GM23338 (cell line): ENCODE results near the gene SLC36A1. TPM values are rescaled to one million over a fixed set of nuclear protein-coding genes. Genes with fewer than 3 reads are reported as not detected.
A peak's percentile ranks its signal among the peaks of the same experiment; 100 is the strongest.

Experiments
- ATAC-seq: fragments of 200-7000 bp; cut with Tn5 transposase; 3 replicates; pipeline ENCODE4 v1.9.1; 2020
- DNase-seq: peaks from one replicate; pipeline ENCODE4 v3.0.0-alpha.2; 2015; ENCODE audit warnings: low spot score
- H2AFZ ChIP-seq: fragments of 200-600 bp; sonication (generic); 2 replicates; pipeline ENCODE4 v1.8.0; 2016; ENCODE audit warnings: antibody characterized with exemption, mild to moderate bottlenecking, moderate library complexity
- H3F3A ChIP-seq: fragments of 200-600 bp; sonication (generic); replicated peaks from 2 replicates; pipeline ENCODE4 v1.8.0; 2017; ENCODE audit warnings: antibody characterized with exemption, mixed run types, low read depth
- H3K27ac ChIP-seq: fragments of 200-600 bp; sonication (generic); 2 replicates; pipeline ENCODE4 v1.6.1; 2016; ENCODE audit warnings: low read depth
- H3K27me3 ChIP-seq: fragments of 200-600 bp; sonication (generic); 2 replicates; pipeline ENCODE4 v1.8.0; 2016; ENCODE audit warnings: mild to moderate bottlenecking, mixed run types, moderate library complexity; ENCODE audit not compliant: insufficient read depth
- H3K36me3 ChIP-seq: fragments of 200-600 bp; sonication (generic); 2 replicates; pipeline ENCODE4 v1.8.0; 2016; ENCODE audit warnings: mild to moderate bottlenecking; ENCODE audit not compliant: insufficient read depth
- H3K4me1 ChIP-seq: fragments of 200-600 bp; sonication (generic); 2 replicates; pipeline ENCODE4 v1.8.0; 2016; ENCODE audit warnings: mild to moderate bottlenecking, moderate library complexity; ENCODE audit not compliant: insufficient read depth
- H3K4me2 ChIP-seq: fragments of 200-600 bp; sonication (generic); 2 replicates; pipeline ENCODE4 v1.7.1; 2017; ENCODE audit warnings: mixed run types
- H3K4me3 ChIP-seq: fragments of 200-600 bp; sonication (generic); 2 replicates; pipeline ENCODE4 v1.6.1; 2016; ENCODE audit warnings: mixed run types
- H3K79me2 ChIP-seq: fragments of 200-600 bp; sonication (generic); replicated peaks from 2 replicates; pipeline ENCODE4 v1.8.0; 2017; ENCODE audit warnings: mild to moderate bottlenecking; ENCODE audit not compliant: insufficient read depth
- H3K9me2 ChIP-seq: fragments of 200-600 bp; sonication (generic); 2 replicates; pipeline ENCODE4 v1.8.0; 2017; ENCODE audit not compliant: insufficient read depth
- H4K20me1 ChIP-seq: fragments of 200-600 bp; sonication (generic); replicated peaks from 2 replicates; pipeline ENCODE4 v1.8.0; 2017; ENCODE audit warnings: mild to moderate bottlenecking; ENCODE audit not compliant: insufficient read depth
- H3K27ac Mint-ChIP-seq: 2 replicates; pipeline ENCODE4 v1.8.0; 2020; ENCODE audit warnings: inconsistent platforms, mild to moderate bottlenecking, moderate library complexity, mixed read lengths
- H3K27me3 Mint-ChIP-seq: 3 replicates; pipeline ENCODE4 v1.8.0; 2022; ENCODE audit warnings: low read depth, mild to moderate bottlenecking, moderate library complexity, mixed read lengths, inconsistent platforms; ENCODE audit not compliant: insufficient read depth, poor library complexity
- H3K36me3 Mint-ChIP-seq: 3 replicates; pipeline ENCODE4 v1.8.0; 2021; ENCODE audit warnings: low read depth, mild to moderate bottlenecking, inconsistent platforms, moderate library complexity, mixed read lengths
- H3K4me1 Mint-ChIP-seq: 3 replicates; pipeline ENCODE4 v1.8.0; 2020; ENCODE audit warnings: mild to moderate bottlenecking, inconsistent platforms, mixed read lengths
- H3K4me3 Mint-ChIP-seq: 3 replicates; pipeline ENCODE4 v1.8.0; 2021; ENCODE audit warnings: moderate library complexity, mild to moderate bottlenecking, inconsistent platforms, mixed read lengths
- H3K9me3 Mint-ChIP-seq: 3 replicates; pipeline ENCODE4 v1.8.0; 2020; ENCODE audit warnings: moderate library complexity, mild to moderate bottlenecking, inconsistent platforms, mixed read lengths
- CREB1 ChIP-seq: fragments of 250-450 bp; sonication (Bioruptor Pico); IDR thresholded peaks from 2 replicates; pipeline ENCODE4 v1.5.0; 2020; ENCODE audit warnings: low read depth, mild to moderate bottlenecking, moderate library complexity
- ETS1 ChIP-seq: IDR thresholded peaks from 2 replicates; pipeline ENCODE4 v1.6.1; 2016; ENCODE audit warnings: antibody characterized with exemption
- EZH2 ChIP-seq: fragments of 200-600 bp; sonication (generic); IDR thresholded peaks from one replicate; pipeline ENCODE4 v1.8.0; 2017; ENCODE audit warnings: antibody characterized with exemption, mild to moderate bottlenecking, low read depth; ENCODE audit not compliant: unreplicated experiment
- EZH2phosphoT487 ChIP-seq: fragments of 200-600 bp; sonication (generic); IDR thresholded peaks from one replicate; pipeline ENCODE4 v1.8.1; 2018; ENCODE audit warnings: antibody characterized with exemption; ENCODE audit not compliant: unreplicated experiment
- JUNB ChIP-seq: IDR thresholded peaks from one replicate; pipeline ENCODE4 v1.6.1; 2016; ENCODE audit warnings: antibody characterized with exemption; ENCODE audit not compliant: unreplicated experiment
- NANOG ChIP-seq: IDR thresholded peaks from 2 replicates; pipeline ENCODE4 v1.6.1; 2016; ENCODE audit warnings: antibody characterized with exemption, borderline replicate concordance
- POLR2AphosphoS5 ChIP-seq: IDR thresholded peaks from 2 replicates; pipeline ENCODE4 v1.6.1; 2016; ENCODE audit warnings: antibody characterized with exemption, low read depth
- STAT1 ChIP-seq: IDR thresholded peaks from one replicate; pipeline ENCODE4 v1.6.1; 2016; ENCODE audit warnings: antibody characterized with exemption; ENCODE audit not compliant: unreplicated experiment
- ZNF114 ChIP-seq: fragments of 250-450 bp; sonication (Bioruptor Pico); IDR thresholded peaks from 2 replicates; pipeline ENCODE4 v1.5.0; 2020; ENCODE audit warnings: mild to moderate bottlenecking, moderate library complexity
- ZNF331 ChIP-seq: fragments of 250-450 bp; sonication (Bioruptor Pico); IDR thresholded peaks from 2 replicates; pipeline ENCODE4 v1.5.0; 2020; ENCODE audit warnings: low read depth, mild to moderate bottlenecking, moderate library complexity
- polyA plus RNA-seq: library from polyadenylated mRNA; unstranded; fragments of >200 nt; fragmentation: Nextera tagmentation; extraction: Ambion mirVana; gene quantifications from 2 replicates; pipeline ENCODE4 v1.2.1, GENCODE V29; 2016
- total RNA-seq: library from RNA; depleted of rRNA; stranded (reverse); fragments of >200 nt; shearing (Covaris generic); gene quantifications from 2 replicates; pipeline ENCODE4 v1.2.3, GENCODE V29; 2014
- TF ChIP-seq, protein P1 (sequence below): IDR thresholded peaks from one replicate; pipeline ENCODE4 v1.6.1; 2018; ENCODE audit warnings: antibody characterized with exemption; ENCODE audit not compliant: unreplicated experiment

The SLC36A1 gene
- total and polyA plus RNA-seq, 2 experiments from 2014 or later: 5.2 to 10.4 TPM

DNA sequence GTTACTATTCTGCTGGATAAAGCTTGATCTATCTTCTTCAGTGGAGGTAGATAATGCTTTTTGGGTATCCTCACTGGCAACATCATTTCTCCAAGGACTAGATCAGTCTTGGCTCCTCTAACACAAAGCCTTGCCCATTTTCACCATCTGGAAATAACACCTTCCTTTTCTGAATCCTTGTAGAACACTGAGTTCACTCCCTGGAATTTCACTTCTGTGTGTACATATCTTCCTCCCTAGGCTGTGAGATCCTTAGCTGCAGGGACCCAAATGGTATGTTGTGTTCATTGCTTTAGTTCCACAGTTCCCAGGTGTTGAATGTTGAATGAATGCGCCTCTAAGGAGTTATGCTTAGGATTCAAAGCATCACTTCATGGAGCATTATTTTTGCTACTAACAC, 16.7 kb upstream of the SLC36A1 start (continued):
- TF ChIP-seq CREB1 (CRISPR knock-in tag): no peak
- no peak for TF ChIP-seq ZNF114
- no peak for TF ChIP-seq ETS1
- no peak for TF ChIP-seq STAT1
- TF ChIP-seq ZNF331 (CRISPR knock-in tag): no peak
- no peak for TF ChIP-seq JUNB
- TF ChIP-seq EZH2: no peak
- TF ChIP-seq, protein P1, sequence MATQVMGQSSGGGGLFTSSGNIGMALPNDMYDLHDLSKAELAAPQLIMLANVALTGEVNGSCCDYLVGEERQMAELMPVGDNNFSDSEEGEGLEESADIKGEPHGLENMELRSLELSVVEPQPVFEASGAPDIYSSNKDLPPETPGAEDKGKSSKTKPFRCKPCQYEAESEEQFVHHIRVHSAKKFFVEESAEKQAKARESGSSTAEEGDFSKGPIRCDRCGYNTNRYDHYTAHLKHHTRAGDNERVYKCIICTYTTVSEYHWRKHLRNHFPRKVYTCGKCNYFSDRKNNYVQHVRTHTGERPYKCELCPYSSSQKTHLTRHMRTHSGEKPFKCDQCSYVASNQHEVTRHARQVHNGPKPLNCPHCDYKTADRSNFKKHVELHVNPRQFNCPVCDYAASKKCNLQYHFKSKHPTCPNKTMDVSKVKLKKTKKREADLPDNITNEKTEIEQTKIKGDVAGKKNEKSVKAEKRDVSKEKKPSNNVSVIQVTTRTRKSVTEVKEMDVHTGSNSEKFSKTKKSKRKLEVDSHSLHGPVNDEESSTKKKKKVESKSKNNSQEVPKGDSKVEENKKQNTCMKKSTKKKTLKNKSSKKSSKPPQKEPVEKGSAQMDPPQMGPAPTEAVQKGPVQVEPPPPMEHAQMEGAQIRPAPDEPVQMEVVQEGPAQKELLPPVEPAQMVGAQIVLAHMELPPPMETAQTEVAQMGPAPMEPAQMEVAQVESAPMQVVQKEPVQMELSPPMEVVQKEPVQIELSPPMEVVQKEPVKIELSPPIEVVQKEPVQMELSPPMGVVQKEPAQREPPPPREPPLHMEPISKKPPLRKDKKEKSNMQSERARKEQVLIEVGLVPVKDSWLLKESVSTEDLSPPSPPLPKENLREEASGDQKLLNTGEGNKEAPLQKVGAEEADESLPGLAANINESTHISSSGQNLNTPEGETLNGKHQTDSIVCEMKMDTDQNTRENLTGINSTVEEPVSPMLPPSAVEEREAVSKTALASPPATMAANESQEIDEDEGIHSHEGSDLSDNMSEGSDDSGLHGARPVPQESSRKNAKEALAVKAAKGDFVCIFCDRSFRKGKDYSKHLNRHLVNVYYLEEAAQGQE: no peak
- no peak for TF ChIP-seq NANOG
- TF ChIP-seq POLR2AphosphoS5: no peak
- no peak for TF ChIP-seq EZH2phosphoT487

DNA sequence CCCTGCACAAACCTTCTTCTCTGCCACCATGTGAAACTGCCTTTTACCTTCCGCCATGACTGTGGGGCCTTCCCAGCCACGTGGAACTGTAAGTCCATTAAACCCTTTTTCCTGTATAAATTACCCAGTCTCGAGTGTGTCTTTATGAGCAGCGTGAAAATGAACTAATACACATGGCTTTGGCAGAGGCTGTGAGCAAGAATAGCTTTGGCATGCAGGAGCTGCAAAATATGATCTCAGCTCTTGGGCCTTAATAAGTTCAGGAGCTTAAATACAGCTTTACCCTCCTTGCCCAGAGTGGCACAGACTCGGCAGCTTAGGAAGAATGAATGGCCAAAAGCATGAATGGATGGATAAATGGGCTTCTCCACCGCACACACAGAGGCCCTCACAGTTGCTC, 15.7 kb upstream of the SLC36A1 start:
- TF ChIP-seq CREB1 (CRISPR knock-in tag): no peak
- no peak for TF ChIP-seq ETS1
- H4K20me1 ChIP-seq: no peaks in the 10 kb centered on the region
- no peaks in the 10 kb centered on the region for H3K79me2 ChIP-seq
- H3K27ac Mint-ChIP-seq: no peak overlapping the region
- H3K4me1 Mint-ChIP-seq: peaks cover 4% of the 10 kb centered on the region; the same call in 2 of the 3 replicates
- H3K9me3 Mint-ChIP-seq: no peaks in the 10 kb centered on the region
- H3K36me3 Mint-ChIP-seq: no peaks in the 10 kb centered on the region
- no peaks in the 10 kb centered on the region for H3K4me1 ChIP-seq
- H3K9me2 ChIP-seq: no peaks in the 10 kb centered on the region
- no peak overlapping the region for H3K4me3 ChIP-seq
- no peak overlapping the region for H3K27ac ChIP-seq
- H3K36me3 ChIP-seq: no peaks in the 10 kb centered on the region
- DNase-seq (no peak), ATAC-seq (no peak)
- peak overlapping the region; percentile 28; the same call in 1 of the 2 replicates for H2AFZ ChIP-seq
- no peaks in the 10 kb centered on the region for H3F3A ChIP-seq
- no peaks in the 10 kb centered on the region for H3K27me3 Mint-ChIP-seq
- no peak overlapping the region for H3K4me3 Mint-ChIP-seq
- no peak overlapping the region for H3K4me2 ChIP-seq
- H3K27me3 ChIP-seq: no peaks in the 10 kb centered on the region
